ENCODE measurements around the gene ERMN.

The ERMN gene

GRCh38 chr2:157333304-157334047 is 7.9 kb upstream of the ERMN start:
- in situ Hi-C loops (cut with MboI; ENCODE audit: low sequenced_read_pairs), result no loop called here

DNA sequence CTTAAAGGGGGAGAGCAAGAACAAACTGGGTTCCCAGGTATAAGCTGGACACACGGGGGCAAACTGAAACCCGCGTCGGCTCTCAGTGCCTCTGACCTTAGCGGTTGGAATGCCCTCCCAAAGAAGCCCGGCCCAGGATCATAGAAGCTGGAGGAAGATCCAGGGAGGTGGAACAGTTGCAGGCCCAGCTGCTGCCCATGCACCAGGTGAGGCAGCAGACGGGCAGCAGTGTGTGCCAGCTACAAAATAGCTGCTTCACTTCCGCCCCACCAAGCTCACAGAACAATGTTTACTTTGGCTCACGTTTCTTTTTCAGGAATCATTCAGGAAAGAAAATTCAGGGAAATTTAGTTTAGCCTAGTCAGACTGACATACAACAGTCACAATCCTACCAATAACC is 3.9 kb upstream of the ERMN start:
- in situ Hi-C loops (cut with MboI; ENCODE audit: low sequenced_read_pairs), result loop anchor here (10.0 kb wide), 1 partner anchor 125 kb away; no protein-coding TSS in a partner anchor

DNA sequence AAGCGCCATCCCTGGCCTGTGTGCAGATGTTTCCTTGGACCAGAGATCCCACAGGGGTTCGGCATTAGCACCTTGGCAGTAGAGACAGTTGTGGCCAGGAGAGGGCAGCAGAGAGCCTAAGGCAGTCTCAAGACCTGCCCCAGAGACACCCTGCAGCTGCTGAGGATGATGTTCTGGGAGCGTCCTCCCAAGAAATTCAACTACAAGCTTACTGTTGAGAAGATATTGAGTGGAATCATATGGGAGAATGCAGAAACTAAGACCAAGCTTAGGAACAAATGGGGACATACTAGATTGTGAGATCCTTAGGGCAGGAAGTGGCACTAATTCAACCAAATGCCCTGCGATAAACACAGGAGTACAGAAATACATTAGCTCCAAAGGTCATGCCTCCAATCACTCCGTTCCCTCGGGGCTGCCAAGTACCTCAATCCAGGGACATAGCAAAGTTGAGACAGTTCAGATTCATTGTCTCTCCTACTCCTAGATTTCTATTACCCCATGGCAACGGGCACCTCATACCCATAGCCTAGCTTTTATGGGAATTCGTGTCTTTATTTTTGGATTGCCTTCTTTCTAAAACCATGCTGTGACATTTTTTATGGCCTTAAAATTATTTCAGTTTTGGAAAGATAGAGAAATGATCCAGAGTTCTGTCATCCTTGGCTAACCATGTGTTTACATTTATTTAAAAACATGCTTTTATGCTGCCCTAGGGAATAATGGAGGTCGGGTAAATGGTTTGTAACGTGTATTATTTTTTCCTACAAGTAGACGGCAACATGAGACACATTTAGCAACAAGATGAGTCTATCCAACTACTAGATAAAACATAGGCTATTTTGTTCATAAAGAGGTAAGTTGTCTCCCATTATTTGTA is 2.2 kb upstream of the ERMN start:
- in situ Hi-C loops (cut with MboI; ENCODE audit: low sequenced_read_pairs), result loop anchor here (10.0 kb wide), 1 partner anchor 127 kb away; no protein-coding TSS in a partner anchor

DNA sequence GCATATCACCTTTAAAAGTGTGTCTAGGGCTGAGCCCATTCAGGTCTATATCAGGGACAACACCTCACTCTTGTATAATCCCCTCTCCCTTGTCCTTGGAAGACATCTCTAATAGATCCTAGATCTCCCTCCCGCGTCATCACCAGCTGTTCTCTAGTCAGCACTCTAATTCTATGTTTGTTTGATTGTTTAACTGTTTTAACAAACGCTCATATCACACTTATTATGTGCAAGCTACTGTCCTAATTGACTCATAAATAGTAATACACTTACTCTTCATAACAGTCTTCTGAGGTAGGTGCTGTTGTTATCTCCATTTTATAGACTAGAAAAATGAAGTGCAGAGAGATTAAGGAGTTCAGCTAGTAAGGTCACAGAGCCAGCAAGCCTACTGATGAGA is 1.6 kb upstream of the ERMN start:
- in situ Hi-C loops (cut with MboI; ENCODE audit: low sequenced_read_pairs), result loop anchor here (10.0 kb wide), 1 partner anchor 128 kb away; no protein-coding TSS in a partner anchor

GRCh38 chr2:157326698-157327097 is 1.1 kb upstream of the ERMN start:
- in situ Hi-C loops (cut with MboI; ENCODE audit: low sequenced_read_pairs), result loop anchor here (10.0 kb wide), 1 partner anchor 128 kb away; no protein-coding TSS in a partner anchor

DNA sequence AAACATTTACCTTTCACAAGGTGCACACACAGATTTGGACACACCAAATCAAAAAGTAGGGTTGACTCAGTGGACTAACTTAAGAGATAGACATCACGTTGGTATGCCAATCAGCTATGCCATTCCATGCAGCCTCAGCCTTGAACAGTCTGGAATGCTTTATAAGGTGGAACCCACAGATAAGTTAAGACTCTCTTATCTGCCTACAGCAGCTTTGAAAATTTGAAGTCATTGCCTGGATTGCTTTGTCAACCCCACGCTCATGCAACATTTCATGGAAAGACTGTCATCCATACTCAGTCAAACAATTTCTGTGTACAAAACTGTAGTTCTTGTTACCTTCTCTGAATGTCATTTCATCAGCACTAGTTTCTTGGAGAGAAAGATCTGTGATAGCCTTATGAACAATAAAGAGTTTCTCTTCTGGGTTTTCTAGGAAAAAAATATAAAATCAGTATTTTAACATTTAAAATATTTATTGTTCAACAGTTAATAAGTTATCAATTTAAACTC is 1.2 kb downstream of the ERMN start:
- in situ Hi-C loops (cut with MboI; ENCODE audit: low sequenced_read_pairs), result loop anchor here (10.0 to 25.0 kb wide), 2 partner anchors 130 to 688 kb away; no protein-coding TSS in a partner anchor

DNA sequence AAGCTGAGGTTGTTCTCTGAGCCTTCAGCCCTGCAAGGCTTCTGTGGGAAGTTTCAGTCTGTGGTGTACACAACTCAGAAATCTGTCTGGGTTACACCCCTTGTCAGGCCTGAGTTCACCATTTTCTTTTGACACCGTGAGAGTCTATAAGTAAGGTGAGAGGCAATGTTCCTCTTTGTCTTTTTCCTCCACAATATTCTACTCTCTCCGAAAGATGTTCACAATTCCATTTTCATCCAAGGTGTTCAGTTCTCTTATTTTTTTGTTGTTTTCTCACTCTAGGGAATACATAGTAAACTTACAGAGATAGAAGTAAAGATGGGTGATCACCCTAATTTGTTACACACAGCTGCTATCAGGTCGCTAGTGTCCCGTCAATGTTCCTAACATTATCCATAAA is 3.2 kb downstream of the ERMN start:
- in situ Hi-C loops (cut with MboI; ENCODE audit: low sequenced_read_pairs), result loop anchor here (10.0 to 25.0 kb wide), 2 partner anchors 132 to 690 kb away; no protein-coding TSS in a partner anchor

DNA sequence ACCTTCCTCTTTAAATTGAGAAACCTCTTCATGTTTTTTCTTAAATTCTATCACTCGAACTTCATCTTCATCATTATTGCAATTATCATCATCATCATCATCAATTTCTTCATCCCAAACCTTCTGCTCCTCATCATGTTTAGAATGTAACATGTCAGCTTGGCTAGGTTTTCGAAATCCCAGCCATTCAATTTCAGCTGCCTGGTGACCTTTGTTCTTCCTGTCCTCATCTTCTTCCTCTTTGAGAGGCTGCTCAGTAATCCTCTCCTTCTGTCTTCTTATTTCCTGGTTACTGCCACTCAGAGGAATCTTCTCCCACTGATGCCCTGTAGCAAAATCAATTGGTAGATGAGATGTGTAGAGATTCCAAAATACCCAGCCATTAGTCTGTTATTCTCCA is 4.2 kb downstream of the ERMN start:
- in situ Hi-C loops (cut with MboI; ENCODE audit: low sequenced_read_pairs), result loop anchor here (10.0 to 25.0 kb wide), 2 partner anchors 133 to 691 kb away; no protein-coding TSS in a partner anchor

DNA sequence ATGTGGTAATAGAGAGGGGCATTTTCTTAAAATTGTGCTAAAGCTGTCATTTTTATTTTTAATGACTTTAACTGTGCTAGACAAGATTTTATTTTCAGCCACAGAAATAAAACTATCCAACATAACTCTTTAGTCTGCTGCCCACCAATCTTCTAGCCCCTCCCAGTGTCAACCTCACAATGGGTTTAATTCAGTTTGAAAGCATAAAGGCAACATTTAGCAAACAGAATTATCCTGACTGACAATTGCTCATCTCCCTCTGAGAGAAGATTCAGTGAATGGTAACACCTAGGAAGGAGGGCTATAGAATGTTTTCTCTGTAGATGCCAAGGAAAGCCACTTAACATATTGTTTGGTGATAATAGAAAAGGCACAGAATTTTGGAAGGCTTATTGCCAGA is 5.2 kb downstream of the ERMN start:
- in situ Hi-C loops (cut with MboI; ENCODE audit: low sequenced_read_pairs), result loop anchor here (10.0 to 25.0 kb wide), 2 partner anchors 134 to 692 kb away; no protein-coding TSS in a partner anchor

- in situ Hi-C loops (cut with MboI; ENCODE audit: low sequenced_read_pairs), result loop anchor here (10.0 to 25.0 kb wide), 2 partner anchors 135 to 693 kb away; no protein-coding TSS in a partner anchor
Observed at GRCh38 chr2:157319795-157320194, 5.8 kb downstream of the ERMN start.

DNA sequence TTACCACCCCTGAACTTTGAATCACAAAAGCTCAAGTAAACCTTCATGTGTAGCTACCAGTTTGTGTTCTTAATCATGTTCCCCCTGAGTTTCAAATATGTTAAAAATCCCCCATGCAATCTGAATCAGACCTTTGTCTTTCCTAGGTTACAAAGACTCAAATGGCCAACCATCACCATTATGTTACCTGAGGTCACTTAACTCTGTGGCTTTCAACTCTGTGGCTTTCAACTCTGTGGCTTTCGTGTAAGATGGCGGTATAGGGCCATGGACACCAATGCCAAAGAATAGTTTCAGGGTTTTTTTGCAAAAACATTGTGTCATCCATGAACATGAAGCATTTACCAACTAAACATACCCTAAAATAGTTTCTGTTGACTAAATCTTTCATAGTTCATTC is 6.7 kb downstream of the ERMN start:
- in situ Hi-C loops (cut with MboI; ENCODE audit: low sequenced_read_pairs), result loop anchor here (25.0 kb wide), 1 partner anchor 693 kb away; no protein-coding TSS in a partner anchor

DNA sequence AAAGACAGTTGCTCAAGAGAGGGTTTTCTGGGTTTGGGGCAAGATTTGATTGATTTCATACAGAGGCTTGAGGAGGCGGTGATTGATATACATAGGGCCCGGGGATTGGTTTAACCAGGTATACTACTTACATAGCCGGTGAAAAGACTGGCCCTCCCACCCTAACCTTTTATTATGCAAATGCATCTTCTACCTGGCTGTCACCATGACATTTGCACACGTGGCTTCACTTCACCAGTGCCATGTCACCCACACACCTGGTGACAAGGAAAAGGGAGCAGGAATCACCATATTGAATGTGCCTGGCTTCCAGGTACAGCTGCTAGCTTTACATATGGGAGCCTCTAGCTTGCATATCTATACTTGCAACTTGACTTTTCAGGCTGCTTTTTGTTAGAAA is 9.7 kb downstream of the ERMN start:
- in situ Hi-C loops (cut with MboI; ENCODE audit: low sequenced_read_pairs), result loop anchor here (25.0 kb wide), 1 partner anchor 696 kb away; no protein-coding TSS in a partner anchor

DNA sequence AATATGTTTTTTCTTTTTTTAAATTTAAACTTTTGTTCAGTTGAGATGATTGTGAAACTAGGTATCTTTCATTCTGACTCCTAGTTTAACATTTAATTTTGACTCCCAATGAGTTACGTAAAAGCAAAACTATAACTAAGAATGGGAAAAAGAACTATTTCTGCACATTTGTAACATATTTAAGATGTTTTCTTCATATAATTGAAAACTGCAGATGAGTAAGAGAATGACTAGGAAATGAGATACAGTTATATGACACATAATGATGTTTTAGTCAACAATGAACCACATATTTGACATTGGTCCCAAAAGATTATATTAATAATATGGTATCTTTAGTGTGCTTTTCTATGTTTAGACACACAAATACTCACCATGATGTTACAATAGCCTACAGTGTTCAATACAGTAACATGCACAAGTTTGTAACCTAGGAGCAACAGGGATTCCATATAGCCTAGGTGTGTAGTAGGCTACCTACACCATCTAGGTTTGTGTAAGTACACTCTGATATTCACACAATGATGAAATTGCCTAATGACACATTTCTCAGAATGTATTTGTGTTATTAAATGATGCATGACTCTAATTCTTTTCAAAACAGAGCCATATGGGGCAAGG is 12.6 kb downstream of the ERMN start:
- in situ Hi-C loops (cut with MboI; ENCODE audit: low sequenced_read_pairs), result loop anchor here (25.0 kb wide), 1 partner anchor 699 kb away; no protein-coding TSS in a partner anchor

DNA sequence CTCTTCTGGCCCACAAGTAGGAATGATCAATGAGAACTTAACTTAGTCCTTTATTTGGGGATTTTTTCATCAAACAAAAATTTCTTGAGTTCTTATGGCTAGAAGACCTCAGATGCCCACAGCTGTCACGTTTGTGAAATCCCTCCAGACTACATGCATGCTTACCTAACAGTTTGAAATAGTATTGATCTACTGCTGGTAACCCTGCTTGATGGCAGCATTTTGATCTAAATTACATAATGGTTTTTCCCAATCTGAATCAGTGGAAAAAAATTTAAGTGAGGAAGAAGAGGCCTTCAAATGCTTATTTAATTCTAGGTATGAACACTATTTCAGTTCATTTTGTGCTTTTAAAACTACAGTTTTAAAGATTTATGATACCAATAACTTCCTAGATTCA is 13.9 kb downstream of the ERMN start:
- in situ Hi-C loops (cut with MboI; ENCODE audit: low sequenced_read_pairs), result loop anchor here (25.0 kb wide), 1 partner anchor 701 kb away; no protein-coding TSS in a partner anchor

DNA sequence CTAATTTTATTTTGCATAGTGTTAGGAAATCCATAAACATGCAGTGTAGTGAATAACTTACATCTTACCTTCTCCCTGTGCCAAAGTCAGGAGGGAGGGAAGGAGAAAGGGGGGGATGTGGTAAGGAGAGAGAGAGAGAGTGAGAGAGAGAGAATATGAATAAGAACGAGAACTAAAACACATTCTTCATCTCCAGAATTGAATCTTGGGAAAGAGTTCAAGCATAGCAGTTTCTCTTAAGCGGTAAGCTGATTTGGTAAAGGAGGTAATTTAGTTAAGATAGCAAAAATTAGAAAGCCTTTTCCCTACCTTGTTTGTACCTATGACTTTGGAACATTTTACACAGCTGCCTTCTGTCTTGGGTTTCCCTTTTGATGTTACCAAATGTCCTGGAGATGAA is 15.7 kb downstream of the ERMN start:
- in situ Hi-C loops (cut with MboI; ENCODE audit: low sequenced_read_pairs), result loop anchor here (25.0 kb wide), 1 partner anchor 702 kb away; no protein-coding TSS in a partner anchor

DNA sequence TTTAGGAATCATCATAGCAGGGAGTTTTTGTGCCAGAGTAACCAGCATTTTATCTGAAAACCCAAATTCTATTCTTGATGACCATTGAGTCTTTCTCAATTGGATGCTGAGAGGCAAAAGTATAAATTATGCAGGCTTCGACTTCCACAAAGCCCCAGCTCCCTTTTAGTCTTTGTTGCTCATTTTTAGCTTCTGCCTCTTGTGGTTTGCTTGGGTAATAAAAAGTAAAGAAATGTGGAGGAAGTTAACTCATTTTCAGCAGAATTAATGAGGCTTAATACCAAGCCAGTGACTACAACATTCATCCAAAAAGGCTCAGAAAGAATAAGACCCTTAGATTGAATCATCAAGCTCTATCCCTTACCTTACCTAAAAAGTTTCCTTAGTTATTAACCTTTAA is 18.6 kb downstream of the ERMN start:
- in situ Hi-C loops (cut with MboI; ENCODE audit: low sequenced_read_pairs), result loop anchor here (25.0 kb wide), 1 partner anchor 705 kb away; no protein-coding TSS in a partner anchor

DNA sequence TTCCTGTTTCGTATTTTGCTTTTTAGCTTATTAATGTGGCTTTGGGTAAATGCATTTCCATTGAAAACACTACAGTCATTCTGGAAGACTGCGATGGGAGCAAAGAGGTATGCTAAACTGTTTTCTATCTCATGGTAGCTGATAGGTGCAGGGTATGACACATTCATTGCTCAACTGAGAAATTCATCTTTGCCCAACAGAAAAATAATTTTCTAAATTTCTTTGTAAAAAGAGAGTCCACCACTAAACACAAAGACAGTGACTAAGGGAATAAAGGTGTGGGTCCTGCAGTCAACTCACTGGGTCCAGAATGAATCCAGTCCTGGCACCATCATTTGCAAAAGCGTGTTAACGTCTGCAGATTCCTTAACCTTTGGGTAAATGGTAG is 19.9 kb downstream of the ERMN start:
- in situ Hi-C loops (cut with MboI; ENCODE audit: low sequenced_read_pairs), result loop anchor here (25.0 kb wide), 1 partner anchor 707 kb away; no protein-coding TSS in a partner anchor

- in situ Hi-C loops (cut with MboI; ENCODE audit: low sequenced_read_pairs), result loop anchor here (25.0 kb wide), 1 partner anchor 707 kb away; no protein-coding TSS in a partner anchor
Observed at GRCh38 chr2:157304811-157305722, 20.6 kb downstream of the ERMN start.

DNA sequence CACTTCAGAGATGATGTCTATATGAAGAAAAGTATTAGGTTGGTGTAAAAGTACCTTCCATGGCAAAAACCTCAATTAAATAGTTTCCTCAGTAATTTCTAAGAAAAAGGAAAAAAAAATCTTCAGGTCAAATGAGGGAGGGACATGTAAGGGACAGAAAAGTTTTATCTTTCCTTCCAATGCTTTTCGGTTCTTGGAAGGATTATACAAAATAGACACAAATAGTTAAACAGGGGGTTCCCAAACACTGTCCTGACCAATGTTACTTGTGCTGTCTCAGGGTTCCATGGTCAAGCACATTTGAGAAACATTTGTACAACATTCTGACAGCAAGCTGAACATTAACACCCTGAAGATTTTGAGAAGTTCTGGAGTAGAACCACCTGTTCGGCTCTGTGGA is 22.0 kb downstream of the ERMN start:
- in situ Hi-C loops (cut with MboI; ENCODE audit: low sequenced_read_pairs), result loop anchor here (25.0 kb wide), 1 partner anchor 709 kb away; no protein-coding TSS in a partner anchor

Data from HL-60/S4 (cell line).